CD14-positive monocyte (primary cell): Measurements from ENCODE around the gene TOX3. TPM values are rescaled to one million over a fixed set of nuclear protein-coding genes. Genes with fewer than 3 reads are reported as not detected.

ENCODE experiments used
- DNase-seq, 3 donors: peaks; one replicate each; pipeline ENCODE4 v3.0.0-alpha.2; 2011 to 2022
- H2AFZ ChIP-seq: 2 replicates; pipeline ENCODE4 v1.6.0; 2012; ENCODE audit warnings: mild to moderate bottlenecking, low read depth, low read length, inconsistent platforms; ENCODE audit not compliant: insufficient read depth, poor library complexity, severe bottlenecking
- H3K27ac ChIP-seq, 2 donors: 1 replicate in 1 of 2; 2 replicates in 1 of 2; pipeline ENCODE4 v1.5.1; 2012 to 2013; ENCODE audit warnings: low read length in 2 of 2, control low read depth in 1 of 2, inconsistent platforms in 1 of 2, low read depth in 1 of 2, mild to moderate bottlenecking in 1 of 2
- H3K27me3 ChIP-seq, 2 donors: one replicate each; pipeline versions ENCODE4 v1.6.0 to v1.6.1; 2011 to 2013; ENCODE audit warnings: low read length in 2 of 2; ENCODE audit not compliant: control insufficient read depth in 2 of 2, insufficient read depth in 2 of 2
- H3K36me3 ChIP-seq, 2 donors: replicated peaks in 1 of 2; 1 replicate in 1 of 2; 2 replicates in 1 of 2; pipeline versions ENCODE4 v1.5.1 to v1.6.1; 2012 to 2013; ENCODE audit warnings: low read length in 2 of 2, control low read depth in 1 of 2, inconsistent platforms in 1 of 2, mild to moderate bottlenecking in 1 of 2; ENCODE audit not compliant: insufficient read depth in 2 of 2, control insufficient read depth in 1 of 2
- H3K4me1 ChIP-seq, 2 donors: 1 replicate in 1 of 2; 2 replicates in 1 of 2; pipeline versions ENCODE4 v1.5.1 to v1.6.1; 2012 to 2013; ENCODE audit warnings: low read length in 2 of 2, control low read depth in 1 of 2, inconsistent platforms in 1 of 2, mild to moderate bottlenecking in 1 of 2, moderate library complexity in 1 of 2; ENCODE audit not compliant: insufficient read depth in 2 of 2, control insufficient read depth in 1 of 2
- H3K4me2 ChIP-seq: replicated peaks from 2 replicates; pipeline ENCODE3; 2012; ENCODE audit warnings: low read length, moderate library complexity, mild to moderate bottlenecking; ENCODE audit not compliant: poor library complexity, severe bottlenecking; ENCODE audit errors: extremely low read depth
- H3K4me3 ChIP-seq, 3 experiments: fragments of 200-600 bp in 1 of 3; sonication (generic) in 1 of 3; replicated peaks in 1 of 3; 1 replicate in 2 of 3; 2 replicates in 1 of 3; pipeline ENCODE4 v1.5.1; 2011 to 2013; ENCODE audit warnings: low read length in 3 of 3, mild to moderate bottlenecking in 3 of 3, control low read depth in 2 of 3, low read depth in 2 of 3, inconsistent platforms in 1 of 3, moderate library complexity in 1 of 3
- H3K79me2 ChIP-seq: 2 replicates; pipeline ENCODE4 v1.6.0; 2012; ENCODE audit warnings: mild to moderate bottlenecking, control low read depth, inconsistent platforms, low read length, moderate library complexity; ENCODE audit not compliant: insufficient read depth
- H3K9ac ChIP-seq: 2 replicates; pipeline ENCODE4 v1.6.0; 2017; ENCODE audit warnings: low read length, mild to moderate bottlenecking; ENCODE audit not compliant: insufficient read depth, poor library complexity, severe bottlenecking
- H3K9me3 ChIP-seq, 2 donors: replicated peaks in 1 of 2; 1 replicate in 1 of 2; 2 replicates in 1 of 2; pipeline versions ENCODE4 v1.5.1 to v1.6.1; 2012 to 2013; ENCODE audit warnings: low read length in 2 of 2, control low read depth in 1 of 2; ENCODE audit not compliant: control insufficient read depth in 1 of 2, insufficient read depth in 1 of 2
- H4K20me1 ChIP-seq: 2 replicates; pipeline ENCODE4 v1.6.0; 2012; ENCODE audit warnings: mild to moderate bottlenecking, low read length, control low read depth, moderate library complexity; ENCODE audit not compliant: insufficient read depth
- H3K27ac Mint-ChIP-seq, 7 donors: one replicate each; pipeline ENCODE4 v1.8.0; 2020; ENCODE audit warnings: mild to moderate bottlenecking in 7 of 7, mixed read lengths in 7 of 7, moderate library complexity in 6 of 7, inconsistent platforms in 2 of 7
- H3K27me3 Mint-ChIP-seq, 3 donors: one replicate each; pipeline ENCODE4 v1.8.0; 2021 to 2022; ENCODE audit warnings: low read depth in 3 of 3, mild to moderate bottlenecking in 3 of 3, mixed read lengths in 3 of 3, moderate library complexity in 3 of 3, inconsistent platforms in 1 of 3
- H3K36me3 Mint-ChIP-seq, 2 donors: one replicate each; pipeline ENCODE4 v1.8.0; 2020; ENCODE audit warnings: mixed read lengths in 2 of 2, inconsistent platforms in 1 of 2, mild to moderate bottlenecking in 1 of 2
- H3K4me1 Mint-ChIP-seq: one replicate; pipeline ENCODE4 v1.8.0; 2020; ENCODE audit warnings: mild to moderate bottlenecking, mixed read lengths
- H3K4me3 Mint-ChIP-seq, 2 donors: one replicate each; pipeline ENCODE4 v1.8.0; 2020; ENCODE audit warnings: mild to moderate bottlenecking in 2 of 2, mixed read lengths in 2 of 2, moderate library complexity in 1 of 2
- H3K9me3 Mint-ChIP-seq, 7 donors: one replicate each; pipeline ENCODE4 v1.8.0; 2020 to 2022; ENCODE audit warnings: mixed read lengths in 7 of 7, mild to moderate bottlenecking in 6 of 7, moderate library complexity in 6 of 7, inconsistent platforms in 2 of 7
- CTCF ChIP-seq: fragments of 200-600 bp; IDR thresholded peaks from one replicate; pipeline ENCODE4 v1.8.0; 2022; ENCODE audit warnings: antibody characterized with exemption, mild to moderate bottlenecking
- WGBS: methylation state at CpG from one replicate; pipeline ENCODE4 v1.1.5; 2013; ENCODE audit warnings: missing lambda C conversion rate; ENCODE audit not compliant: insufficient coverage; 5-methylcytosine and 5-hydroxymethylcytosine counted together
- intact Hi-C, 2 donors: fragments of 100-400 bp; cut with micrococcal nuclease; formaldehyde crosslinking; loops; one replicate each; pipeline versions ENCODE4 v1.15.0 to v1.15.1; 2023
- polyA plus RNA-seq, 3 donors: library from polyadenylated mRNA; depleted of rRNA in 1 of 3; unstranded in 2 of 3; stranded (reverse) in 1 of 3; fragments of 300-500 nt in 2 of 3; fragments of >200 nt in 1 of 3; fragmentation: Illumina TruSeq in 2 of 3; gene quantifications; 1 replicate in 2 of 3; 2 replicates in 1 of 3; pipeline ENCODE4 v1.2.3, GENCODE V29; 2012 to 2021

Gene TOX3
- polyA plus RNA-seq, 3 donors, result not detected

- H3K4me3 ChIP-seq, result no peak overlapping the region
- H3K36me3 Mint-ChIP-seq, result no peaks in the 10 kb centered on the region
- no CpG with 5 or more reads among the region's 4 CpGs for WGBS
- DNase-seq, result no peak
- no peaks in the 10 kb centered on the region for H3K27me3 ChIP-seq
- H3K4me3 Mint-ChIP-seq, result no peak overlapping the region
- no peaks in the 10 kb centered on the region for H3K36me3 ChIP-seq
- no peak overlapping the region for H3K27ac Mint-ChIP-seq
- no peak overlapping the region for H2AFZ ChIP-seq
- H3K9me3 ChIP-seq, result no peaks in the 10 kb centered on the region
- no peaks in the 10 kb centered on the region for H3K79me2 ChIP-seq
- H4K20me1 ChIP-seq, result no peaks in the 10 kb centered on the region
- H3K4me2 ChIP-seq, result no peak overlapping the region
- intact Hi-C loops, result no loop called here
- H3K27ac ChIP-seq, result no peak overlapping the region
- no peaks in the 10 kb centered on the region for H3K4me1 Mint-ChIP-seq
- peaks cover 0 to 2% (median 0%) of the 10 kb centered on the region in 7 donors for H3K9me3 Mint-ChIP-seq
- no peak overlapping the region for H3K9ac ChIP-seq
- no peak for TF ChIP-seq CTCF
- H3K27me3 Mint-ChIP-seq, result peaks cover 0 to 2% (median 0%) of the 10 kb centered on the region in 3 donors
- no peaks in the 10 kb centered on the region for H3K4me1 ChIP-seq
These were observed 100.9 kb downstream of the TOX3 start for GRCh38 chr16:52446080-52446479.

- intact Hi-C loops, result no loop called here
- WGBS, result 94% methylated on average over 2 of the region's 3 CpGs
- H3K27ac Mint-ChIP-seq, result no peak overlapping the region
These were observed 105.1 kb downstream of the TOX3 start for GRCh38 chr16:52441886-52442285.

More at GRCh38 chr16:52441886-52442285, 105.1 kb downstream of the TOX3 start:
- Histone ChIP-seq H3K9me3 (peaks cover 4 to 5% of the 10 kb centered on the region in 2 donors), H3K4me2 (no peak overlapping the region), H3K9ac (no peak overlapping the region), H2AFZ (no peak overlapping the region), H3K27me3 (no peaks in the 10 kb centered on the region), H4K20me1 (no peaks in the 10 kb centered on the region), H3K4me1 (no peaks in the 10 kb centered on the region), H3K36me3 (no peaks in the 10 kb centered on the region), H3K27ac (no peak overlapping the region), H3K4me3 (no peak overlapping the region), H3K79me2 (no peaks in the 10 kb centered on the region)
- Mint-ChIP-seq H3K9me3 (peaks cover 0 to 8% (median 3%) of the 10 kb centered on the region in 7 donors), H3K27me3 (peaks cover 0 to 2% (median 0%) of the 10 kb centered on the region in 3 donors), H3K4me1 (no peaks in the 10 kb centered on the region), H3K36me3 (no peaks in the 10 kb centered on the region), H3K4me3 (no peak overlapping the region)
- DNase-seq, result no peak
- TF ChIP-seq CTCF, result no peak
